ENCODE data around the gene FKBP10. TPM values are rescaled to one million over a fixed set of nuclear protein-coding genes. Genes with fewer than 3 reads are reported as not detected.
"Not testable (repeated sequence)": the region's sequence is repeated elsewhere in the genome, so short reads cannot be mapped to it uniquely, and the experiment has no call there.

Gene FKBP10
- polyA plus RNA-seq, 4 donors: 142 to 160 (median 146) TPM

- peak in 2 of 4 donors; percentile 25 to 53 for DNase-seq (ENCODE audit: low read depth in 4 of 4, low spot score in 3 of 4)
These were observed 23.2 kb downstream of the FKBP10 start, which contains the start of gene NT5C3B for GRCh38 chr17:41835800-41836549. Gene NT5C3B (minus strand): TSS chr17:41836232. CDS start chr17:41836193, 39 bp downstream.

- no peak for DNase-seq (ENCODE audit: low read depth in 4 of 4, low spot score in 3 of 4)
These were observed 23.9 kb downstream of the FKBP10 start for GRCh38 chr17:41836550-41837196.

GRCh38 chr17:41837761-41838538 is 25.1 kb downstream of the FKBP10 start, which contains the start of gene KLHL10:
Gene KLHL10 (plus strand): TSS chr17:41837825. CDS start chr17:41837933, 108 bp downstream.
- DNase-seq (ENCODE audit: low read depth in 4 of 4, low spot score in 3 of 4): no peak

GRCh38 chr17:41839448-41839847 is 26.6 kb downstream of the FKBP10 start:
- DNase-seq (ENCODE audit: low read depth in 4 of 4, low spot score in 3 of 4): not testable (repeated sequence)

- DNase-seq (ENCODE audit: low read depth in 4 of 4, low spot score in 3 of 4): not testable (repeated sequence)
These were observed 28.0 kb downstream of the FKBP10 start for GRCh38 chr17:41840781-41841180.

GRCh38 chr17:41844971-41845370 is 32.2 kb downstream of the FKBP10 start:
- DNase-seq (ENCODE audit: low read depth in 4 of 4, low spot score in 3 of 4): no peak

GRCh38 chr17:41848788-41849187 is 36.0 kb downstream of the FKBP10 start:
- DNase-seq (ENCODE audit: low read depth in 4 of 4, low spot score in 3 of 4): no peak

- no peak for DNase-seq (ENCODE audit: low read depth in 4 of 4, low spot score in 3 of 4)
These were observed 36.6 kb downstream of the FKBP10 start for GRCh38 chr17:41849251-41849990.

GRCh38 chr17:41851382-41851781 is 38.6 kb downstream of the FKBP10 start:
- not testable (repeated sequence) for DNase-seq (ENCODE audit: low read depth in 4 of 4, low spot score in 3 of 4)

- no peak for DNase-seq (ENCODE audit: low read depth in 4 of 4, low spot score in 3 of 4)
These were observed 47.6 kb downstream of the FKBP10 start for GRCh38 chr17:41860254-41860931.

GRCh38 chr17:41863074-41863848 is 50.5 kb downstream of the FKBP10 start:
- DNase-seq (ENCODE audit: low read depth in 4 of 4, low spot score in 3 of 4): no peak

- no peak for DNase-seq (ENCODE audit: low read depth in 4 of 4, low spot score in 3 of 4)
These were observed 51.7 kb downstream of the FKBP10 start for GRCh38 chr17:41864498-41864835.

GRCh38 chr17:41864836-41865595 is 52.2 kb downstream of the FKBP10 start, which contains the start of gene KLHL11:
Gene KLHL11 (minus strand): TSS chr17:41865423. CDS start chr17:41865370, 53 bp downstream.
- peak; percentile 80 to 84 (median 82) for DNase-seq (ENCODE audit: low read depth in 4 of 4, low spot score in 3 of 4)

GRCh38 chr17:41865596-41865893 is 52.7 kb downstream of the FKBP10 start:
- no peak for DNase-seq (ENCODE audit: low read depth in 4 of 4, low spot score in 3 of 4)

- DNase-seq (ENCODE audit: low read depth in 4 of 4, low spot score in 3 of 4): no peak
These were observed 55.8 kb downstream of the FKBP10 start for GRCh38 chr17:41868568-41868967.

- DNase-seq (ENCODE audit: low read depth in 4 of 4, low spot score in 3 of 4): no peak
These were observed 56.6 kb downstream of the FKBP10 start for GRCh38 chr17:41869426-41869825.

- DNase-seq (ENCODE audit: low read depth in 4 of 4, low spot score in 3 of 4): no peak
These were observed 57.3 kb downstream of the FKBP10 start for GRCh38 chr17:41870097-41870496.

GRCh38 chr17:41870627-41871026 is 57.8 kb downstream of the FKBP10 start:
- no peak for DNase-seq (ENCODE audit: low read depth in 4 of 4, low spot score in 3 of 4)

All from right renal pelvis (tissue), 4 donors.